Thoracic aorta (tissue), 2 donors: Measurements from ENCODE around the gene BACH2. TPM values are rescaled to one million over a fixed set of nuclear protein-coding genes. Genes with fewer than 3 reads are reported as not detected.

Experiments used
- ATAC-seq: fragments of 150-250 bp; one replicate; pipeline ENCODE4 v1.8.0; 2017; ENCODE audit warnings: low read depth; ENCODE audit not compliant: insufficient number of reproducible peaks, low FRiP score
- DNase-seq: peaks from one replicate; pipeline ENCODE4 v3.0.0-alpha.2; 2020; ENCODE audit warnings: low spot score
- H3K27ac ChIP-seq, 2 donors: fragments of 200-600 bp; sonication (generic); 1 replicate in 1 of 2; 2 replicates in 1 of 2; pipeline ENCODE4 v1.5.1; 2016; ENCODE audit warnings: mild to moderate bottlenecking in 2 of 2, moderate library complexity in 2 of 2
- H3K27me3 ChIP-seq: fragments of 200-600 bp; sonication (generic); replicated peaks from 2 replicates; pipeline ENCODE4 v1.6.0; 2016; ENCODE audit warnings: mild to moderate bottlenecking; ENCODE audit not compliant: insufficient read depth
- H3K36me3 ChIP-seq: fragments of 200-600 bp; sonication (generic); one replicate; pipeline ENCODE4 v1.5.1; 2016
- H3K4me1 ChIP-seq, 2 donors: fragments of 200-600 bp; sonication (generic); 1 replicate in 1 of 2; 2 replicates in 1 of 2; pipeline versions ENCODE4 v1.5.1 to v1.6.0; 2016; ENCODE audit warnings: low read depth in 2 of 2, mild to moderate bottlenecking in 1 of 2; ENCODE audit not compliant: control insufficient read depth in 1 of 2
- H3K4me3 ChIP-seq: fragments of 200-600 bp; sonication (generic); 2 replicates; pipeline ENCODE4 v1.5.1; 2016; ENCODE audit warnings: mild to moderate bottlenecking
- H3K9me3 ChIP-seq: fragments of 200-600 bp; sonication (generic); 2 replicates; pipeline ENCODE4 v1.5.1; 2016
- CTCF ChIP-seq: fragments of 200-600 bp; sonication (generic); IDR thresholded peaks from one replicate; pipeline ENCODE4 v1.5.1; 2019; ENCODE audit warnings: antibody characterized with exemption
- total RNA-seq, 2 donors: library from RNA; depleted of rRNA; stranded (reverse); fragments of >200 nt; gene quantifications; one replicate each; pipeline versions ENCODE4 v1.1.0 to v1.2.3, GENCODE V29; 2016

The BACH2 gene
- total RNA-seq, 2 donors from 2014 or later = 6.1 to 17.8 TPM

- DNase-seq = no peak
- no peaks in the 10 kb centered on the region for H3K36me3 ChIP-seq
- H3K9me3 ChIP-seq = no peaks in the 10 kb centered on the region
- TF ChIP-seq CTCF = no peak
- H3K27me3 ChIP-seq = no peaks in the 10 kb centered on the region
- no peak overlapping the region for H3K27ac ChIP-seq
- ATAC-seq = no peak
- H3K4me3 ChIP-seq = no peak overlapping the region
- peaks cover 7 to 17% of the 10 kb centered on the region in 2 donors for H3K4me1 ChIP-seq
Observed at GRCh38 chr6:89985751-89986493, 310.7 kb downstream of the BACH2 start.

- Histone ChIP-seq H3K27me3 (no peaks in the 10 kb centered on the region), H3K4me1 (peaks cover 7 to 17% of the 10 kb centered on the region in 2 donors), H3K27ac (no peak overlapping the region), H3K9me3 (no peaks in the 10 kb centered on the region), H3K4me3 (no peak overlapping the region), H3K36me3 (no peaks in the 10 kb centered on the region)
- no peak for TF ChIP-seq CTCF
- no peak for ATAC-seq
- DNase-seq = no peak
Observed at GRCh38 chr6:89984926-89985750, 311.5 kb downstream of the BACH2 start.

- no peak overlapping the region for H3K4me3 ChIP-seq
- H3K9me3 ChIP-seq = no peaks in the 10 kb centered on the region
- ATAC-seq (no peak), DNase-seq (no peak)
- H3K27ac ChIP-seq = no peak overlapping the region
- peaks cover 0 to 20% of the 10 kb centered on the region in 2 donors for H3K4me1 ChIP-seq
- TF ChIP-seq CTCF = no peak
- H3K27me3 ChIP-seq = no peaks in the 10 kb centered on the region
- no peaks in the 10 kb centered on the region for H3K36me3 ChIP-seq
Observed at GRCh38 chr6:89980353-89980752, 316.3 kb downstream of the BACH2 start.

- Histone ChIP-seq H3K4me3 (no peak overlapping the region), H3K36me3 (no peaks in the 10 kb centered on the region), H3K27ac (no peak overlapping the region), H3K27me3 (no peaks in the 10 kb centered on the region), H3K9me3 (no peaks in the 10 kb centered on the region), H3K4me1 (peaks cover 0 to 19% of the 10 kb centered on the region in 2 donors)
- ATAC-seq (no peak), DNase-seq (no peak)
- TF ChIP-seq CTCF = no peak
Observed at GRCh38 chr6:89979481-89980119, 317.0 kb downstream of the BACH2 start.

GRCh38 chr6:89978749-89979145 is 317.9 kb downstream of the BACH2 start:
- Histone ChIP-seq H3K4me3 (no peak overlapping the region), H3K4me1 (peaks cover 0 to 19% of the 10 kb centered on the region in 2 donors), H3K9me3 (no peaks in the 10 kb centered on the region), H3K36me3 (no peaks in the 10 kb centered on the region), H3K27me3 (no peaks in the 10 kb centered on the region), H3K27ac (no peak overlapping the region)
- no peak for DNase-seq
- no peak for ATAC-seq
- no peak for TF ChIP-seq CTCF
